ENCODE data around the gene GALNT10. TPM values are rescaled to one million over a fixed set of nuclear protein-coding genes. Genes with fewer than 3 reads are reported as not detected.

The GALNT10 gene
- total and polyA plus RNA-seq, 2 of the 8 experiments (the other 6 are each of a cell fraction or from before 2014, with no cell fraction given) = 4.6 to 15.5 TPM

DNA sequence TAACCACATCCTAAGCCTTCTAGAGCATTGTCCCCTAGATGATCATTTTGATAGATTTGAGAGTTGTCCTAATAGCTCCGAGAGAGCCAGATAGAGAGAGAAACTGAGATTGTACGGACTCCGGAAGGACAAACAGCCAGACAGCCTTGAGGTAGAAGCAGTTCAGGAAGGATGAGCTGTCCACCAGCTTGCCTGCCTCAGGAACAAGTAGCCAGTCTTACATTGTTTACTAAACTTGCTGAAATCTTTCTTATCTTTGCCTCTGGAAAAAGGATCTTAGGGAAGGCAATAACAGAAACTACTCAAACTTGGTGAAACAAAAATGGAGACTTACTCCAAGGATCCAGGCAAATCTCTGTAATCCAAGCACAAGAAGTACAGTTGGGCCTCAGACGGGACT, 216.3 kb downstream of the GALNT10 start:
- H3K18ac ChIP-seq (ENCODE audit: extremely low read depth, low read length) = no peak overlapping the region
- TF ChIP-seq CEBPB (IDR thresholded peaks at IDR 0.05; ENCODE audit: low read depth, low read length) = no peak
- TF ChIP-seq SIN3A (conservative IDR thresholded peaks at IDR 0.05 in 1 of 2, IDR thresholded peaks at IDR 0.05 in 1 of 2; ENCODE audit: low read depth in 1 of 2, low read length in 2 of 2) = no peak
- no peak for TF ChIP-seq RXRA (IDR thresholded peaks at IDR 0.05; ENCODE audit: insufficient read depth, low read depth, low read length)
- TF ChIP-seq CBX8 (IDR thresholded peaks at IDR 0.05; ENCODE audit: borderline replicate concordance, low read depth, low read length) = no peak
- TF ChIP-seq EZH2 (IDR thresholded peaks at IDR 0.05; ENCODE audit: low read depth, low read length, severe bottlenecking) = no peak
- no peak for TF ChIP-seq SP4 (IDR thresholded peaks at IDR 0.05; ENCODE audit: low read length)
- WGBS, 2 experiments (ENCODE audit: extremely low coverage in 1 of 2, insufficient coverage in 1 of 2, insufficient read length in 1 of 2, insufficient replicate concordance in 2 of 2, low coverage in 1 of 2, low lambda C conversion rate in 2 of 2, missing lambda C conversion rate in 1 of 2) = 83% methylated on average over 4 of the region's 4 CpGs; no CpG with 5 or more reads in 1 of the 2 experiments
- no peak overlapping the region for H4K5ac ChIP-seq (ENCODE audit: insufficient read length, low read depth, low read length)
- no peak overlapping the region for H3K4me3 ChIP-seq (ENCODE audit: extremely low read depth in 1 of 4, insufficient read depth in 2 of 4, low read depth in 3 of 4, low read length in 4 of 4)
- no peak overlapping the region for H2AFZ ChIP-seq (ENCODE audit: low read length)
- H2BK15ac ChIP-seq (ENCODE audit: low read length) = no peak overlapping the region
- H2BK5ac ChIP-seq (ENCODE audit: low read depth, low read length) = no peak overlapping the region
- CTCF ChIA-PET (ENCODE audit: partially characterized antibody) = interaction anchor here (0.7 to 7.5 kb wide), 9 partner anchors 10 to 431 kb away, joined by 3 to 61 read pairs (median 14); no protein-coding TSS in a partner anchor
- peaks cover 0 to 2% of the 10 kb centered on the region in 2 experiments for H4K20me1 ChIP-seq (replicated peaks in 1 of 2; ENCODE audit: control insufficient read depth in 1 of 2, insufficient read depth in 2 of 2, low read length in 2 of 2)
- no peak overlapping the region for H3K9ac ChIP-seq (replicated peaks in 1 of 4; ENCODE audit: extremely low read depth in 1 of 4, low read depth in 3 of 4, low read length in 3 of 4)
- no peaks in the 10 kb centered on the region for H3K9me3 ChIP-seq (ENCODE audit: insufficient read depth in 2 of 2, low read depth in 1 of 2, low read length in 1 of 2)
- H2BK20ac ChIP-seq (ENCODE audit: low read length) = no peak overlapping the region
- no peaks in the 10 kb centered on the region for H3K4me1 ChIP-seq (replicated peaks in 1 of 4; ENCODE audit: control insufficient read depth in 3 of 4, insufficient read depth in 4 of 4, low read length in 3 of 4)
- H3K79me2 ChIP-seq (ENCODE audit: control insufficient read depth in 1 of 2, insufficient read depth in 2 of 2, low read length in 2 of 2) = no peaks in the 10 kb centered on the region
- H2AK5ac ChIP-seq (ENCODE audit: low read depth, low read length) = no peak overlapping the region
- H2BK12ac ChIP-seq (ENCODE audit: low read depth, low read length) = no peak overlapping the region
- no peak overlapping the region for H2BK120ac ChIP-seq (replicated peaks; ENCODE audit: low read depth, low read length)
- no peak overlapping the region for H3K56ac ChIP-seq (replicated peaks; ENCODE audit: insufficient read length, low read depth, low read length)
- no peak overlapping the region for H4K91ac ChIP-seq (replicated peaks; ENCODE audit: insufficient read length, low read length)
- FAIRE-seq = no peak
- H3K4ac ChIP-seq (replicated peaks; ENCODE audit: insufficient read length, low read depth, low read length) = no peak overlapping the region
- no peaks in the 10 kb centered on the region for H3K23me2 ChIP-seq (ENCODE audit: low read depth, low read length)
- no peaks in the 10 kb centered on the region; the same call in 1 of the 2 replicates for H3K79me1 ChIP-seq (ENCODE audit: low read depth, low read length)
- no peak overlapping the region for H3K14ac ChIP-seq (ENCODE audit: insufficient read length)
- no peak overlapping the region for H4K8ac ChIP-seq (ENCODE audit: extremely low read depth, insufficient read depth, low read length)
- H3K4me2 ChIP-seq (ENCODE audit: insufficient read depth in 1 of 2, low read depth in 2 of 2, low read length in 2 of 2) = no peak overlapping the region
- no peak overlapping the region for H3K27ac ChIP-seq (ENCODE audit: low read depth, low read length)
- no peaks in the 10 kb centered on the region for H3K36me3 ChIP-seq (ENCODE audit: control insufficient read depth in 2 of 4, insufficient read depth in 4 of 4, low read length in 3 of 4)
- H3K23ac ChIP-seq (ENCODE audit: insufficient read length) = no peak overlapping the region
- no peaks in the 10 kb centered on the region; a peak in 1 of 7 replicates for H3K27me3 ChIP-seq (replicated peaks in 1 of 4; ENCODE audit: control insufficient read depth in 3 of 4, extremely low read depth in 1 of 4, insufficient read depth in 3 of 4, low read length in 3 of 4)
- POLR2A ChIA-PET (ENCODE audit: partially characterized antibody) = no interaction called here
- no peak for DNase-seq (ENCODE audit: low read depth in 1 of 2, low spot score in 2 of 2)
